KOPT-K1 (cell line): ENCODE results near the gene CRYBB2.
"Not testable (repeated sequence)": the region's sequence is repeated elsewhere in the genome, so short reads cannot be mapped to it uniquely, and the experiment has no call there.

Source experiments
- H3K27ac ChIP-seq: fragments of 200-600 bp; sonication (generic); 2 replicates; pipeline ENCODE4 v1.5.1; 2016; ENCODE audit warnings: antibody characterized with exemption, mild to moderate bottlenecking, low read depth, low read length; ENCODE audit not compliant: poor library complexity, severe bottlenecking
- H3K36me3 ChIP-seq: fragments of 200-600 bp; sonication (generic); 2 replicates; pipeline ENCODE4 v1.5.1; 2017; ENCODE audit warnings: antibody characterized with exemption, mild to moderate bottlenecking, low read length, moderate library complexity; ENCODE audit not compliant: insufficient read depth
- H3K9me3 ChIP-seq: fragments of 200-600 bp; sonication (generic); 2 replicates; pipeline ENCODE4 v1.5.1; 2017; ENCODE audit warnings: antibody characterized with exemption, low read length, mild to moderate bottlenecking; ENCODE audit not compliant: insufficient read depth, poor library complexity, severe bottlenecking

CRYBB2 gene

DNA sequence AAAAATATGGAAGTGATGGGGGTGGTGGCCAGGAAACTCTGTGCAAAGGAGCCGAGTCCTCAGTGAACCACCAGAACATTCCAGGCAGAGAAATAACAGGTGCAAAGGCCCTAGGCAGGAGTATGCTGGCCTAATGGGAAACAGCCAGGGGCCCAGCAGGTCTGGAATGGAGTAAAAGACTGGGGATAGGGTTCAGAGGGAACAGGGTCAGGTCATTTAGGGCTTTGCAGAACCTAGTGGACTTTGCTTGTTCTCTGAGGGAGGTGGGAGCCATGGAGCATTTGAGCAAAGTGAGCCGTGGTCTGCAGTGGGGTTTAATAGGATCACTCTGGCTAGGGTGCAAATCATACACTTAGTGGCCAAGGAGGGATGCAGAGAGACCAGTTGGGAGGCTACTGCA lies 11.1 kb upstream of the CRYBB2 start:
- Histone ChIP-seq H3K9me3 (no peaks in the 10 kb centered on the region), H3K27ac (no peak overlapping the region), H3K36me3 (no peaks in the 10 kb centered on the region)

DNA sequence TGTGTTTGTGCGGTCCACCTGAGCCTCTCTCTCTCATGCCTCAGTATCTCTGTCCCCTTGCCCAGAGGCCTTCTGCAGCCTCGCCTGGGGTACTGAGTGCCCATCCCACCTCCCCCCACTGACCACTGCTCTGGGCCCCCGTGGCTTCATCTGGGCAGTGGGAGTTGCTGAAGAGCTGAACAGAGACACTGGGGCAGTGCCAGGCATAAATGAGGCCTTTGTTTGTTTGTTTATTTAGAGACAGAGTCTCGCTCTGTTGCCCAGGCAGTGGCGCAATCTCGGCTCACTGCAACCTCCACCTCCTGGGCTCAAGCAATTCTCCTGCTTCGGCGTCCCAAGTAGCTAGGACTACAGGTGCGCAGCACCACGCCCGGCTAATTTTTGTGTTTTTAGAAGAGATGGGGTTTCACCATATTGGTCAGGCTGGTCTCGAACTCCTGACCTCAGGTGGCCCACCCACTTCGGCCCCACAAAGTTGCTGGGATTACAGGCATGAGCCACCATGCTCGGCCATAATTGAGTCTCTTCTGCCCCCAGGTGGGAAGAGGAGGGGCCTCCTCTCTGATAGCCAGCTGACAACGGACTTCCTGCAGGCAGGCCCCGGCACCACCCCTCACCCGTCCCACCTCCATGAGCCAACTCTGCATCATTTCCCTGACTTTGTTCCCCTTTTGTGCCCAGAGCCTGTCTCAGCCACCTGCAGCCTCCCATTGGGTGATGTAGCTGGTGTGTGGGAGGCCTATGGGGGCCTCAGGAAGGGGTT lies 10.5 kb upstream of the CRYBB2 start:
- no peaks in the 10 kb centered on the region for H3K9me3 ChIP-seq
- no peaks in the 10 kb centered on the region for H3K36me3 ChIP-seq
- H3K27ac ChIP-seq: no peak overlapping the region

DNA sequence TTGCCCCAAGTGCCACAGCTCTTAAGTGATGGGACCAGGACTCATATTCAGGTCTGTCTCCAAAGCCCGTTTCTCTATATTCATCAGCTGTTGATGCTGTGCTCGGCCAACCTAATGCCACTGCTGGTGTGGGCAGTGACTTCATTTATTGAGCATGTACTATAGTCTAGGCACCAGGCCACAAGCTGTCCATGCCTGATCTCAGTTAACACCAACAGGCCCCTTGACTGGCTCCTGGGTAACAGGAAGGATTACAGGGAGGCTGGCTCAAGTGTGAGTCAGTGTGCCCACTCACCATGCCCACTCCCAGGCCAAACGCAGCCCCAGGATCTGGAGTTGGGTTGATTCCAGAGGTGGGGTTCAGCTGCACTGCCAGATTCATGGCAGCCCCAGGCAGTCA lies 8.6 kb upstream of the CRYBB2 start:
- Histone ChIP-seq H3K36me3 (no peaks in the 10 kb centered on the region), H3K9me3 (no peaks in the 10 kb centered on the region)

DNA sequence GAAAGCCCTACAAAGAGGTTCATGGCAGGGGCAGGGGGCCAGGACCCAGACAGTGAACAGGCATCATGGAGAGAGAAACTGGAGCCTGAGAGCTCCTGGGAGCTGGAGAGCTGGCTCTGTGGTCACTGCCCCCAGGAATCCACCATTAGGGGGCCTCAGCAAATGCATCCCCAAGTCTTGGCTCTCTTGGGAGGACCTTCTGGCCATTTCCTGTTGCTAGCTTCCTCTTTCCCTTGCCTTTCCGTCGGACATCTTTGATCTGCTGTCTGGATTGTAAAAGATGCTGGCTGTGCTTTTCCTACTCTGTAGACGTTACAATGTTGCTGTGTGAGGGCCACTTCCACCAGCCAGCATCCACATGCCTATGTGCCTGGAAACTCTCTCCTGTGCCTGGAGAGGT lies 7.1 kb upstream of the CRYBB2 start:
- no peak overlapping the region for H3K27ac ChIP-seq
- H3K36me3 ChIP-seq: no peaks in the 10 kb centered on the region
- H3K9me3 ChIP-seq: no peaks in the 10 kb centered on the region

More for the DNA sequence above, 8.6 kb upstream of the CRYBB2 start:
- H3K27ac ChIP-seq: no peak overlapping the region

DNA sequence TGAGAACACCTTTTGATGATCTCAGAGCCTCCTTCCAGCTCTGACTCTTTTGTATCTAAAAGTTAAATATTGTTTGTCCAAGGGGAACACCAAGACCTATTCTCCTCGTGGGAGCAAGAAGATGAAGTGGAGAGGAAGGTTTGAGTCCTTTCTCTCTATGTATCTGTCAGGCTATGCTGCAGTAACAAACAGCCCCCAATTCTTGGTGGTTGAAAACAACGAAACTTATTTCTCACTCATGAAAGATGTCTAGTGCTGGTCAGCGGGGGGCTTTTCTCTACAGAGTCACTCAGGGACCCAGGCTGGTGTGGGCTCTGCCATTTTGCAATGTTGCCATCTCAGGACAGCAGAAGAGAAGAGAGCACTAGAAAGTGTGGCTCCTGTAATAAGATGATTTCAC lies 6.2 kb upstream of the CRYBB2 start:
- Histone ChIP-seq H3K27ac (no peak overlapping the region), H3K36me3 (no peaks in the 10 kb centered on the region), H3K9me3 (no peaks in the 10 kb centered on the region)

DNA sequence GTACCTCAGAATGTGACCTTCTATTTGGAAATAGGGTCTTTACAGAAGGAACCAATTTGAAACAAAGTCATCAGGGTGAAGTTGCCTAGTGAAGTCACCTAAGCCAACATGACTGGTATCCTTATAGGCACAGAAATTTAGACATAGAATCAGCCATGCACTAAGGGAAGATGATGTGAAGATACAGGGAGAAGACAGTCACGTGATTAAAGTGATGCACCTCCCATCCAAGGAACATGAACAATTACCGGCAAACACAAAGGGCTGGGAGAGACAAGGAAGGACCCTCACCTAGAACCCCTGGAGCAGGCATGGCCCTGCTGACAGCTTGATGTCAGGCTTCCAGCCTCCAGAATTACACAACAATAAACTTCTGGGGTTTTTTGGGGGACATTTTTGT lies 3.2 kb upstream of the CRYBB2 start:
- no peaks in the 10 kb centered on the region for H3K9me3 ChIP-seq
- H3K27ac ChIP-seq: no peak overlapping the region
- no peaks in the 10 kb centered on the region for H3K36me3 ChIP-seq

DNA sequence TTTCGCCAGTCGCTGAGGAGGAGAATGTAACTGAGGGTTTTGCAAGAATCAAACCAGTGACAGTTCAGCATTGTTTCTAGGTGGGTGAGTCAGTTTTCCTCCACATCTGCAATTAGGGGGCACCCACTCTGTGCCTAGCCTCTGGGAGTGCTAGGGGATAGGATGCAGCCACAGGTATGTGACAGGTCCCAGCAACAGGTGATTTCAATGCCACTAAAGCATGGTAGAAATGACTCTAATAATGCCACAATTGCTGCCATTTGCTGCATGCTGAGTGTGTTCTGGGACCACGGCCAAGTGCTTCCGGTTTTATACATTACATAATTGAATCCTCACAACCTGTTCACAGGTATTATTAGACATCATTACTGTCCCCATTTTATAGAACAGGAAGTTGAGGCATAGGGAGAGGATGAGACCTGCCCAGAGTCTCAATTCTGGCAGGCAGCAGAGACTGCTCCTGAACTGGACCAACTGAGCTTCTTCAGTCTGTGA lies 556 bp downstream of the CRYBB2 start:
- H3K36me3 ChIP-seq: no peaks in the 10 kb centered on the region

GRCh38 chr22:25221790-25222189 lies 2.4 kb downstream of the CRYBB2 start:
- Histone ChIP-seq H3K27ac (no peak overlapping the region), H3K36me3 (no peaks in the 10 kb centered on the region)

More for the DNA sequence above, 556 bp downstream of the CRYBB2 start:
- Histone ChIP-seq H3K27ac (no peak overlapping the region), H3K9me3 (no peaks in the 10 kb centered on the region)

DNA sequence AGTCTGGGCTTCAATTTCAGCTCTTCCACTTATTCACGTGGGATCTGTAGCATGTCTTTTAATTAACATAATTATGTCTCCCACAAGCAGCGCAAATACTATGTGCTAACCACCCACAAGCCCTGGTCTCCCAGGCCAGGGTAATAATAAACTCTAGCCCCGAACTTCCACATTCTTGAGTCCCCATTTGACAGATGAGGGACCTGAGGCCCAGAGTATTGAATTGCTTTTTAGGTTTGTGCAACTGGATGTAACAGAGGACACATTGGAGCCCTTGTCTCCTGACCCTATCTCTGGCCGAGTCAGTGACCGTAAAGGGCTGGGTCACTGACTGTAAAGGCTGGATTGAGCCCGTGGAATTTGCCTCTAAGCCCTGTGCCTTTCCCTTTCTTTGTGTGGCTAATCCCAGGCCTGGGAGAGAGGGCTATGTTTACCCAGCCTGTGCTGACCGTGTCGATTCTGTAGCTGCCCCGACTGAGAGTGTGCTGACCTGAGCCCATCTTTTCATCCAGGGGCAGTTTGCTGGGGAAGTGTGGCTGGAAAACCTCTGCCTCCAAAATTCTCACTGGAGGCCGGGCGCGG lies 3.9 kb downstream of the CRYBB2 start:
- no peak overlapping the region for H3K27ac ChIP-seq
- H3K36me3 ChIP-seq: no peaks in the 10 kb centered on the region
- no peaks in the 10 kb centered on the region for H3K9me3 ChIP-seq

More at GRCh38 chr22:25221790-25222189, 2.4 kb downstream of the CRYBB2 start:
- no peaks in the 10 kb centered on the region for H3K9me3 ChIP-seq

- H3K27ac ChIP-seq: no peak overlapping the region
Observed at GRCh38 chr22:25228822-25229221, 9.4 kb downstream of the CRYBB2 start.

GRCh38 chr22:25230760-25231159 lies 11.3 kb downstream of the CRYBB2 start:
- H3K9me3 ChIP-seq, H3K36me3 ChIP-seq, H3K27ac ChIP-seq: not testable (repeated sequence)

More at GRCh38 chr22:25228822-25229221, 9.4 kb downstream of the CRYBB2 start:
- Histone ChIP-seq H3K36me3 (no peaks in the 10 kb centered on the region), H3K9me3 (no peaks in the 10 kb centered on the region)

GRCh38 chr22:25232301-25232700 lies 12.9 kb downstream of the CRYBB2 start:
- Histone ChIP-seq H3K36me3 (no peaks in the 10 kb centered on the region), H3K9me3 (no peaks in the 10 kb centered on the region), H3K27ac (no peak overlapping the region)

- H3K36me3 ChIP-seq, H3K27ac ChIP-seq, H3K9me3 ChIP-seq: not testable (repeated sequence)
Observed at GRCh38 chr22:25233706-25234105, 14.3 kb downstream of the CRYBB2 start.

GRCh38 chr22:25235547-25236290 lies 16.3 kb downstream of the CRYBB2 start:
- H3K9me3 ChIP-seq: no peaks in the 10 kb centered on the region
- H3K36me3 ChIP-seq: no peaks in the 10 kb centered on the region
- H3K27ac ChIP-seq: no peak overlapping the region

DNA sequence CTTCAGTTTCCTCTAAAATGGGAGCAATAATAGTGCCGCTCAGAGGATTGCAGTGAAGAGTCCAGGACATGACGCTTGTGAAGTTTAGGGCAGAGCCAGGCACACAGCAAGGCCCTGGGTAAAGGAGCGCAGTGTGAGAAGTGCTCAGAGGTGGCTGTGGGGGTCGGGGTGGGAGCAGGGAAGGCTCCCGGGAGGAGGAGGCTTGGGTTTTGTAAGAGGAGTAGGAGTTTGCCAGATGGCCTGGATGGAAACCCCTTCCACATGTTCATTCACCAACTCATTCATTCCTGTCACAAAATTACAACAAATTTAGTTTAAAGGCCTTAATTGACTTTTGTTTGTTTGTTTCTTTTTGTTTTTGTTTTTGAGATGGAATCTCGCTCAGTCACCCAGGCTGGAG lies 17.0 kb downstream of the CRYBB2 start:
- H3K9me3 ChIP-seq: no peaks in the 10 kb centered on the region
- no peak overlapping the region for H3K27ac ChIP-seq
- no peaks in the 10 kb centered on the region for H3K36me3 ChIP-seq
